ENCODE data around the gene GPANK1.

Gene GPANK1

DNA sequence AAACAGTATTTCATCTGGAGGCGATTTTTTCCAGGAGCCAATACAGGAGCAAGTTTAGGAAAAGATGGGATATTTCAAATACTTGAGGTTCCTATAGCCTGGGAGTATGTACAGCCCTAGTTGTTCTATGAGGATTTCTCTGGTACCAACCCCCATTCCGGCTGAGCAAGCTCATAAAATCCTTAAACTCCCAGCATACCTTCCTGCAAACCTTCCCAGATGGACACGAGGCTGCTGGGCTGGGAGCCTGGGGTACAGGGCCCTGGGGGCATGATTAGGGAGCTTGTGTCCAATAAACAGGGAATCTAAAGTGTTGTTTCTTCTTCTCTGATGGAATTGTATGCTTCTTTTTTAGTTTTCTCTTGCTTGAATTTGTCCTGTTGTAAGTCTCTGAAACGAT, 42.8 kb downstream of the GPANK1 start:
- peak overlapping the region; percentile 96 for H3K27ac ChIP-seq
- TF ChIP-seq ZFX (IDR thresholded peaks at IDR 0.05; ENCODE audit: borderline replicate concordance) (no peak), CTCF (IDR thresholded peaks at IDR 0.05) (no peak)

DNA sequence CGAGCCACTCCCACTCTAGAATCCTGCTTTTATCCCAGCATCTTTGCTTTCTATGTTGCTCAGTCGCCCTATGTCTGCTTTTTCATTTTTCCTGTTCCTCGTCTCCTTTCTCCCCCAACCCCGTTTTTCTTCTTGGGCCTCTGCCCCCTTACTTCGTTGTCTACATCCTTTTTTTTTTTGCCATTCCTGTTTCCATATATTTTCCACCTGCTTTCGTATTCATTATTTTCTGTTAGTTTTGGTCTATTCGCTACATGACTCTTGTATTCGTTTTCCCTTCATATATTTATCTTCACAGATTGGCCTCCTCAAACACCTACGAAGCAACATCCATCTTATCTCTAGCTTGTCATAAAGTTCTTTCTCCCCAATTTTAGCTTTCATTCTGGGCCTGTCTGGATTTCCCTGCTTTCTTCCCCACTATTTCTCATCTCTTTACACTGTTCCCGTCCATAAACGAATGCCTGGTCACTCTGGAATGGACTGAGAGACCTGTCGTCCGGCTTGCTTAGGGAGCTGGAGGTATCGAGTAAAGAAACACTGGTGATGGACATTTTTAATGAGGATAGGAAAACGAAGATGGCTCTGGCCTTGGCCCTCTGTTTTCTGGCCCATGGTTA, 43.4 kb downstream of the GPANK1 start:
- TF ChIP-seq ZFX (IDR thresholded peaks at IDR 0.05; ENCODE audit: borderline replicate concordance): no peak
- H3K27ac ChIP-seq: peak overlapping the region; percentile 96

DNA sequence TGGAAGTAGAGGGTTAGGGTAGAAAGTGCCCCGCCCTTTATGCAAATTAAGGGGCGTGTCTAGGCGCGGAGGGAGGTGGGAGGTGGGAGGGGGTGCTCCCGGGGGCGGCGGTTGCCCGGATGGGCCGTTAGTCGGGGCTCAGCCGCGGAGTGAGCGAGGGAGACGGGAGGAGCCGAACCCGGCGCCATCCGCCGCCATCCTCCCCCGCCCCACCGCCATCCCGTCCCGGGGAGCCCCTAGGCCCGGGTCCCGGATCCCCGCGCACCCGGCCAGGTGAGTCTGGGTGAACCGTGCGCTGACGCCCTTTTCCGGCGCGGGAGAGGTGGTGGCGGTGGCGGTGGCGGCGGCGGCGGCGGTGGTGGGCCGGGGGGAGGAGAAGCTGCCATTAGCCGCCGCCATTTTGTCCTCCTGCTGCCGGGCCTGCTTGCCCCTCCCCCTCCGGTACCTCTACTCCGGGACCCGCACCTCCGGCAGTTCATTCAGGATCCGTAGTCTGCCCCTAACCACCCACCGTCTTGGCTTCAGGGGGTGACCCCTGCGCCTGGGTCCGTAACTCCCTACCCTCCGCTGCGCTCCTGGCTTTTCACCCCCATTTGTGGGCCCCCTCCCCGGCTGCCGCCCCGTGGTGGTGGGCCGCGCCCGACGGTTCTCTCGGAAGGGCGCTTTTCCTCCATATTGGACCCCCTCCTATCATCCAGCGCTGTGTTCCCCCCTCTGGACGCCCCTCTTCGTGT, 44.0 kb downstream of the GPANK1 start, which contains the start of gene PRRC2A:
Gene PRRC2A, plus strand, starts transcription at position 130 of the 734 bp plus-strand sequence. CDS start 2,075 bp downstream, outside the sequence.
- H3K27ac ChIP-seq: peak within 1 kb of the TSS; percentile 96
- TF ChIP-seq CTCF (IDR thresholded peaks at IDR 0.05): no peak
- no peak for TF ChIP-seq ZFX (IDR thresholded peaks at IDR 0.05; ENCODE audit: borderline replicate concordance)

- TF ChIP-seq CTCF (IDR thresholded peaks at IDR 0.05) (no peak), ZFX (IDR thresholded peaks at IDR 0.05; ENCODE audit: borderline replicate concordance) (no peak)
- H3K27ac ChIP-seq: peak overlapping the region; percentile 96
Measured at GRCh38 chr6:31619805-31620585, 44.8 kb downstream of the GPANK1 start.

DNA sequence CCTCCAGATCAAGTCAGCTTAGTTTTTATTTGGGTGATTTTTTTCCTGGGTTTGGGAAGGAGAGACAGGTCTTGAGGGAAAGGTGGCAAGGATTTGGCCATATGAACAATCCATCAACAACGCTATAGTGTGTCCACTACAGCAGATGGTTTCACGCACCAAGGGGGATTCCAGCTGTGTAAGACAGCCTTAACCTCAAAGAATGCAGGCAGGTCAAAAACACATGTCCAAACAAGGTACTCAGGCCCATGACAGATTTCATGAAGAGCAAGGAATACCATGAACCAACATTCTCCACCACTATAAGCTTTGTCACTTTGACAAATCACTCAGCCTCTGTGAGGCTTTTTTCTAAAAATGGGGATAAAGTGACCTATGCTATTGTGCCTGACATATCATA, 47.8 kb downstream of the GPANK1 start:
- TF ChIP-seq CTCF (IDR thresholded peaks at IDR 0.05): no peak
- TF ChIP-seq ZFX (IDR thresholded peaks at IDR 0.05; ENCODE audit: borderline replicate concordance): no peak
- no peak overlapping the region for H3K27ac ChIP-seq

DNA sequence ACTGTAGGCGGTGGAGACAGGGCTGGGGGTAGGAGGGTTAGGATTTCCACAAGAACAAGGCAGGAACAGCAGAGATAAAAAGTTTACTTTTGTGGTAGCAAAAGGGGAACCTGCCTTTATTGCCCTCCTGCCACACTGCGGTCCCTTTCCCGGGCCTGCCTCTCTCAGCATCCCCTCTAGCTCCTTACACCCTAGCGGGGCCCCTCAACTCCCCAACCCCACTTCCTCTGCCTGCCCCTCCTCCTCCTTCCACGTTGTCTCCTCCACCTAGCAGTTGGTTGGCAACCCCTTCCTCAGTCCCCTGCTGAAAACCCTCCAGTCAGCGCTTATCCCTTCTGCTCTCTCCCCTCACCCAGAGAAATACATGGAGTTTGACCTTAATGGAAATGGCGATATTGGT, 49.0 kb downstream of the GPANK1 start:
- H3K27ac ChIP-seq: no peak overlapping the region
- TF ChIP-seq ZFX (IDR thresholded peaks at IDR 0.05; ENCODE audit: borderline replicate concordance) (no peak), CTCF (IDR thresholded peaks at IDR 0.05) (no peak)

GRCh38 chr6:31614684-31615578, 49.9 kb downstream of the GPANK1 start, which contains the start of gene AIF1:
Gene AIF1, plus strand, starts transcription at chr6:31615234. Its CDS starts 96 bp downstream, at chr6:31615330.
- TF ChIP-seq CTCF (IDR thresholded peaks at IDR 0.05): no peak
- no peak for TF ChIP-seq ZFX (IDR thresholded peaks at IDR 0.05; ENCODE audit: borderline replicate concordance)
- no peak within 1 kb of the TSS for H3K27ac ChIP-seq

All from 22Rv1 (cell line).